Activated CD4-positive, alpha-beta memory T cell treated with anti-CD3 and anti-CD28 coated beads for 36 hours (primary cell): ENCODE measurements around the gene SPOPL. TPM values are rescaled to one million over a fixed set of nuclear protein-coding genes. Genes with fewer than 3 reads are reported as not detected.
A peak's percentile ranks its signal among the peaks of the same experiment; 100 is the strongest.

Experiments
- CTCF ChIA-PET: fragments of 350-600 bp; sonication (Branson Sonifier 250); formaldehyde crosslinking; loops from one replicate; lab custom pipeline; 2021; ENCODE audit warnings: antibody characterized with exemption, inconsistent platforms; lab: Charles Lee
- POLR2A ChIA-PET: fragments of 350-600 bp; sonication (Branson Sonifier 250); formaldehyde crosslinking; loops from one replicate; lab custom pipeline; 2021; ENCODE audit warnings: antibody characterized with exemption; lab: Charles Lee
- DNase-seq: peaks from one replicate; pipeline ENCODE4 v3.0.0-alpha.2; 2020
- H3K27ac Mint-ChIP-seq: one replicate; pipeline ENCODE4 v1.8.0; 2021; ENCODE audit warnings: mixed read lengths
- H3K27me3 Mint-ChIP-seq: one replicate; pipeline ENCODE4 v1.8.0; 2021; ENCODE audit warnings: mixed read lengths
- H3K36me3 Mint-ChIP-seq: one replicate; pipeline ENCODE4 v1.8.0; 2021; ENCODE audit warnings: mixed read lengths
- H3K4me1 Mint-ChIP-seq: one replicate; pipeline ENCODE4 v1.8.0; 2021; ENCODE audit warnings: low read depth, mixed read lengths
- H3K4me3 Mint-ChIP-seq: one replicate; pipeline ENCODE4 v1.8.0; 2021; ENCODE audit warnings: mild to moderate bottlenecking, mixed read lengths
- H3K9me3 Mint-ChIP-seq: one replicate; pipeline ENCODE4 v1.8.0; 2021; ENCODE audit warnings: mixed read lengths
- intact Hi-C: fragments of 100-400 bp; cut with micrococcal nuclease; formaldehyde crosslinking; loops from one replicate; pipeline ENCODE4 v1.15.1; 2023
- total RNA-seq, 2 experiments: library from RNA; stranded (reverse); gene quantifications; one replicate each; pipeline ENCODE4 v1.2.3, GENCODE V29; 2021

The SPOPL gene
- total RNA-seq, 2 experiments from 2014 or later = 10.6 to 12.3 TPM

GRCh38 chr2:138496096-138496651 lies 5.4 kb upstream of the SPOPL start:
- peaks cover 11% of the 10 kb centered on the region for H3K4me1 Mint-ChIP-seq
- no peaks in the 10 kb centered on the region for H3K27me3 Mint-ChIP-seq
- intact Hi-C loops = no loop called here
- ChIA-PET POLR2A (no interaction called here), CTCF (no interaction called here)
- H3K27ac Mint-ChIP-seq = no peak overlapping the region
- no peaks in the 10 kb centered on the region for H3K9me3 Mint-ChIP-seq
- no peak overlapping the region for H3K4me3 Mint-ChIP-seq
- no peaks in the 10 kb centered on the region for H3K36me3 Mint-ChIP-seq
- no peak for DNase-seq

- Mint-ChIP-seq H3K9me3 (no peaks in the 10 kb centered on the region), H3K4me3 (no peak overlapping the region)
Observed at GRCh38 chr2:138497294-138497693, 4.3 kb upstream of the SPOPL start.

GRCh38 chr2:138499684-138500083 lies 1.9 kb upstream of the SPOPL start:
- Mint-ChIP-seq H3K27ac (no peak overlapping the region), H3K4me3 (no peak overlapping the region), H3K9me3 (no peaks in the 10 kb centered on the region), H3K36me3 (peaks cover 4% of the 10 kb centered on the region), H3K4me1 (peaks cover 28% of the 10 kb centered on the region), H3K27me3 (no peaks in the 10 kb centered on the region)
- DNase-seq = no peak
- intact Hi-C loops = loop anchor here (10.0 kb wide), 1 partner anchor 545 kb away; no protein-coding TSS in a partner anchor
- CTCF ChIA-PET = no interaction called here
- POLR2A ChIA-PET = no interaction called here

More at GRCh38 chr2:138497294-138497693, 4.3 kb upstream of the SPOPL start:
- Mint-ChIP-seq H3K36me3 (peaks cover 1% of the 10 kb centered on the region), H3K27ac (no peak overlapping the region), H3K27me3 (no peaks in the 10 kb centered on the region), H3K4me1 (peaks cover 11% of the 10 kb centered on the region)
- ChIA-PET CTCF (interaction anchor here (1.2 kb wide), 1 partner anchor 14 kb away, joined by 3 read pairs; no protein-coding TSS in a partner anchor), POLR2A (no interaction called here)
- intact Hi-C loops = no loop called here
- DNase-seq = no peak

- H3K4me1 Mint-ChIP-seq = peaks cover 32% of the 10 kb centered on the region
- no peak for DNase-seq
- peaks cover 4% of the 10 kb centered on the region for H3K36me3 Mint-ChIP-seq
- H3K9me3 Mint-ChIP-seq = no peaks in the 10 kb centered on the region
- peak overlapping the region; percentile 80 for H3K4me3 Mint-ChIP-seq
- POLR2A ChIA-PET = interaction anchor here (1.1 kb wide), 1 partner anchor 15 kb away, joined by 5 read pairs; no protein-coding TSS in a partner anchor
- peak overlapping the region; percentile 71 for H3K27ac Mint-ChIP-seq
- CTCF ChIA-PET = interaction anchor here (1.0 kb wide), 1 partner anchor 9 kb away, joined by 4 read pairs; no protein-coding TSS in a partner anchor
- no peaks in the 10 kb centered on the region for H3K27me3 Mint-ChIP-seq
- intact Hi-C loops = loop anchor here (10.0 kb wide), 1 partner anchor 546 kb away; no protein-coding TSS in a partner anchor
Observed at GRCh38 chr2:138500592-138501424, 762 bp upstream of the SPOPL start.

GRCh38 chr2:138502255-138503086 lies 901 bp downstream of the SPOPL start:
- POLR2A ChIA-PET = interaction anchor here (1.6 kb wide), 1 partner anchor 33 kb away, joined by 3 read pairs; no protein-coding TSS in a partner anchor
- H3K9me3 Mint-ChIP-seq = no peaks in the 10 kb centered on the region
- CTCF ChIA-PET = interaction anchor here (0.6 to 1.0 kb wide), 2 partner anchors 8 to 87 kb away, joined by 3 read pairs; no protein-coding TSS in a partner anchor
- peak overlapping the region; percentile 86 for H3K27ac Mint-ChIP-seq
- H3K4me3 Mint-ChIP-seq = peak overlapping the region; percentile 99
- H3K4me1 Mint-ChIP-seq = peaks cover 41% of the 10 kb centered on the region
- H3K36me3 Mint-ChIP-seq = peaks cover 4% of the 10 kb centered on the region
- H3K27me3 Mint-ChIP-seq = no peaks in the 10 kb centered on the region
- peak; percentile 15 for DNase-seq
- intact Hi-C loops = loop anchor here (1.0 to 10.0 kb wide), 3 partner anchors 14 to 548 kb away; no protein-coding TSS in a partner anchor

GRCh38 chr2:138503087-138503442 lies 1.5 kb downstream of the SPOPL start:
- DNase-seq = no peak
- Mint-ChIP-seq H3K4me3 (peak overlapping the region; percentile 99), H3K4me1 (peaks cover 41% of the 10 kb centered on the region), H3K36me3 (peaks cover 4% of the 10 kb centered on the region), H3K9me3 (no peaks in the 10 kb centered on the region), H3K27me3 (no peaks in the 10 kb centered on the region), H3K27ac (peak overlapping the region; percentile 86)
- POLR2A ChIA-PET = interaction anchor here (0.9 to 1.6 kb wide), 3 partner anchors 9 to 33 kb away, joined by 3 read pairs; no protein-coding TSS in a partner anchor
- intact Hi-C loops = loop anchor here (1.0 to 10.0 kb wide), 3 partner anchors 13 to 548 kb away; no protein-coding TSS in a partner anchor
- CTCF ChIA-PET = interaction anchor here (1.0 kb wide), 1 partner anchor 7 kb away, joined by 3 read pairs; no protein-coding TSS in a partner anchor

- intact Hi-C loops = loop anchor here (1.0 to 10.0 kb wide), 3 partner anchors 13 to 549 kb away; no protein-coding TSS in a partner anchor
- Mint-ChIP-seq H3K4me3 (peak overlapping the region; percentile 99), H3K9me3 (no peaks in the 10 kb centered on the region), H3K27me3 (no peaks in the 10 kb centered on the region), H3K4me1 (peaks cover 41% of the 10 kb centered on the region), H3K36me3 (peaks cover 4% of the 10 kb centered on the region), H3K27ac (no peak overlapping the region)
- ChIA-PET POLR2A (interaction anchor here (0.9 to 1.6 kb wide), 3 partner anchors 9 to 32 kb away, joined by 3 read pairs; no protein-coding TSS in a partner anchor), CTCF (no interaction called here)
- no peak for DNase-seq
Observed at GRCh38 chr2:138503652-138504051, 2.1 kb downstream of the SPOPL start.

GRCh38 chr2:138504092-138504491 lies 2.5 kb downstream of the SPOPL start:
- H3K27ac Mint-ChIP-seq = no peak overlapping the region
- POLR2A ChIA-PET = interaction anchor here (1.0 to 1.6 kb wide), 2 partner anchors 18 to 32 kb away, joined by 3 read pairs; no protein-coding TSS in a partner anchor
- peak overlapping the region; percentile 55 for H3K4me3 Mint-ChIP-seq
- peaks cover 41% of the 10 kb centered on the region for H3K4me1 Mint-ChIP-seq
- no peaks in the 10 kb centered on the region for H3K9me3 Mint-ChIP-seq
- H3K36me3 Mint-ChIP-seq = peaks cover 4% of the 10 kb centered on the region
- no peak for DNase-seq
- H3K27me3 Mint-ChIP-seq = no peaks in the 10 kb centered on the region
- intact Hi-C loops = loop anchor here (10.0 kb wide), 1 partner anchor 549 kb away; no protein-coding TSS in a partner anchor
- CTCF ChIA-PET = no interaction called here

GRCh38 chr2:138504546-138505235 lies 3.1 kb downstream of the SPOPL start:
- intact Hi-C loops = loop anchor here (10.0 kb wide), 1 partner anchor 550 kb away; no protein-coding TSS in a partner anchor
- CTCF ChIA-PET = no interaction called here
- Mint-ChIP-seq H3K27ac (no peak overlapping the region), H3K27me3 (no peaks in the 10 kb centered on the region), H3K9me3 (no peaks in the 10 kb centered on the region), H3K4me3 (peak overlapping the region; percentile 55), H3K4me1 (peaks cover 44% of the 10 kb centered on the region), H3K36me3 (peaks cover 8% of the 10 kb centered on the region)
- POLR2A ChIA-PET = no interaction called here
- no peak for DNase-seq

GRCh38 chr2:138507267-138507666 lies 5.7 kb downstream of the SPOPL start:
- Mint-ChIP-seq H3K27me3 (no peaks in the 10 kb centered on the region), H3K4me3 (no peak overlapping the region), H3K4me1 (peaks cover 42% of the 10 kb centered on the region), H3K36me3 (peaks cover 15% of the 10 kb centered on the region), H3K9me3 (peaks cover 2% of the 10 kb centered on the region), H3K27ac (no peak overlapping the region)
- CTCF ChIA-PET = no interaction called here
- POLR2A ChIA-PET = no interaction called here
- no peak for DNase-seq
- intact Hi-C loops = loop anchor here (10.0 kb wide), 1 partner anchor 552 kb away; no protein-coding TSS in a partner anchor
